Activated T-helper 17 cell treated with anti-CD3 and anti-CD28 coated beads, Interleukin-2, amount 50 U/mL, for 72 hours (primary cell): ENCODE measurements around the gene EEA1. TPM values are rescaled to one million over a fixed set of nuclear protein-coding genes. Genes with fewer than 3 reads are reported as not detected.
"Not testable (repeated sequence)": the region's sequence is repeated elsewhere in the genome, so short reads cannot be mapped to it uniquely, and the experiment has no call there.

ENCODE experiments used
- ATAC-seq: fragments of 150-1000 bp; cut with Tn5 transposase; replicated peaks from 2 replicates; pipeline ENCODE4 v1.10.0; 2021; ENCODE audit warnings: mild to moderate bottlenecking, moderate library complexity
- H3K27ac Mint-ChIP-seq: one replicate; pipeline ENCODE4 v1.8.0; 2022; ENCODE audit warnings: mixed read lengths
- H3K27me3 Mint-ChIP-seq: one replicate; pipeline ENCODE4 v1.8.0; 2022; ENCODE audit warnings: mixed read lengths
- H3K36me3 Mint-ChIP-seq: one replicate; pipeline ENCODE4 v1.8.0; 2022; ENCODE audit warnings: low read depth, mild to moderate bottlenecking, mixed read lengths
- H3K4me1 Mint-ChIP-seq: one replicate; pipeline ENCODE4 v1.8.0; 2022; ENCODE audit warnings: mixed read lengths
- H3K4me3 Mint-ChIP-seq: one replicate; pipeline ENCODE4 v1.8.0; 2022; ENCODE audit warnings: mild to moderate bottlenecking, mixed read lengths
- H3K9me3 Mint-ChIP-seq: one replicate; pipeline ENCODE4 v1.8.0; 2022; ENCODE audit warnings: mixed read lengths
- total RNA-seq, 2 donors: library from RNA; stranded (reverse); gene quantifications; one replicate each; pipeline ENCODE4 v1.2.3, GENCODE V29; 2022

The EEA1 gene
- total RNA-seq, 2 donors from 2014 or later = 11.2 to 12.3 TPM

- ATAC-seq = no peak
- H3K4me3 Mint-ChIP-seq = no peak overlapping the region
- H3K27me3 Mint-ChIP-seq = no peaks in the 10 kb centered on the region
- H3K27ac Mint-ChIP-seq = no peak overlapping the region
- H3K9me3 Mint-ChIP-seq = no peaks in the 10 kb centered on the region
- H3K36me3 Mint-ChIP-seq = peaks cover 21% of the 10 kb centered on the region
- no peaks in the 10 kb centered on the region for H3K4me1 Mint-ChIP-seq
Measured at GRCh38 chr12:92844151-92844763, 84.8 kb downstream of the EEA1 start.

DNA sequence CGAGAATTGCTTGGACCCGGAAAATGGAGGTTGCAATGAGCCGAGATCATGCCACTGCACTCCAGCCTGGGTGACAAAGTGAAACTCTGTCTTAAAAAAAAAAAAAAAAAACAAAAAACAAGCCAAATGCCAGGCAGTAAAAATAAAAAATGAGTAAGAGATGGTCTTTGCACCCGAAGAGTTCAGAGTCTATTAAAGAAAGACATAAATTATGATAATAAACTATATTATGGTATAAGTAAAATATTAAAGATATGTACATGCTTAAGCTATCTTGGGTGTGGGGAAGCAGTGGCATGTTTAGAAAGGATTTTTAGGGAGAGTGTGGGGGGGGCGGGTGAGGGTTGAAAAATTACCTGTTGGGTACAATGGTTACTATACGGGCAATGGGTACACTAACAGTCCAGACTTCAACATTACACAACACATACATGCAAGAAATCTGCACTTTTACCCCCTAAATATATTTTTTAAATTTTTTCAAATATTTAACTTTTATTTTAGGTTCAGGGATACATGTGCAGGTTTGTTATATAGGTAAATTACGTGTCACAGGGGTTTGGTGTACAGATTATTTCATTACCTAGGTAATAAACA is 99.3 kb downstream of the EEA1 start:
- no peak for ATAC-seq
- Mint-ChIP-seq H3K27me3 (no peaks in the 10 kb centered on the region), H3K4me1 (no peaks in the 10 kb centered on the region), H3K27ac (no peak overlapping the region), H3K4me3 (no peak overlapping the region), H3K36me3 (peaks cover 33% of the 10 kb centered on the region), H3K9me3 (no peaks in the 10 kb centered on the region)

- Mint-ChIP-seq H3K27me3 (no peaks in the 10 kb centered on the region), H3K27ac (no peak overlapping the region), H3K36me3 (peaks cover 33% of the 10 kb centered on the region), H3K4me1 (no peaks in the 10 kb centered on the region), H3K4me3 (no peak overlapping the region), H3K9me3 (no peaks in the 10 kb centered on the region)
- no peak for ATAC-seq
Measured at GRCh38 chr12:92828565-92828964, 100.5 kb downstream of the EEA1 start.

- Mint-ChIP-seq H3K4me1 (no peaks in the 10 kb centered on the region), H3K9me3 (no peaks in the 10 kb centered on the region), H3K27ac (no peak overlapping the region), H3K27me3 (no peaks in the 10 kb centered on the region), H3K4me3 (no peak overlapping the region), H3K36me3 (peaks cover 33% of the 10 kb centered on the region)
- no peak for ATAC-seq
Measured at GRCh38 chr12:92827836-92828431, 101.2 kb downstream of the EEA1 start.

GRCh38 chr12:92821142-92821541 is 108.0 kb downstream of the EEA1 start:
- no peaks in the 10 kb centered on the region for H3K9me3 Mint-ChIP-seq
- H3K4me1 Mint-ChIP-seq = no peaks in the 10 kb centered on the region
- H3K27ac Mint-ChIP-seq = no peak overlapping the region
- peaks cover 17% of the 10 kb centered on the region for H3K36me3 Mint-ChIP-seq
- no peak for ATAC-seq
- no peak overlapping the region for H3K4me3 Mint-ChIP-seq
- H3K27me3 Mint-ChIP-seq = no peaks in the 10 kb centered on the region

- Mint-ChIP-seq H3K27ac (no peak overlapping the region), H3K4me3 (no peak overlapping the region), H3K9me3 (no peaks in the 10 kb centered on the region), H3K4me1 (no peaks in the 10 kb centered on the region), H3K27me3 (no peaks in the 10 kb centered on the region), H3K36me3 (peaks cover 50% of the 10 kb centered on the region)
- ATAC-seq = no peak
Measured at GRCh38 chr12:92814584-92814983, 114.5 kb downstream of the EEA1 start.

DNA sequence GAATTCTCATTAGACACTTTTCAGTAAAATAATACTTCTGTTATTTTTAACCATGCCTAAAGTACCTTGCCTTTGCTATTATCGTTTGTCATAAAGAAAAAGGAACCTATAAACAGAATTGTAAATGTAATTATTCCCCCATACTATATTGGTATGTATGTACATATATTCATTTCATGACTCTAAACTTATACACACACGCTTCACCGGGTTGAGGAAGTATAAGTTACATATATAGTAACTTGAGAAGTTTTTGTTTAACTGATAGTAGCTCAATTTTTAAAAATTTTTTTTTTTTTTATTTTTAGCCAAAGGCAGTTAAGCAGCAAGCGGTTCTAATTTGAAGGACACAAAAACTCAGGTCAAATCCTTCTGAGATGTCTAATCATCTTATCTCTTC is 118.7 kb downstream of the EEA1 start:
- H3K36me3 Mint-ChIP-seq = peaks cover 66% of the 10 kb centered on the region

DNA sequence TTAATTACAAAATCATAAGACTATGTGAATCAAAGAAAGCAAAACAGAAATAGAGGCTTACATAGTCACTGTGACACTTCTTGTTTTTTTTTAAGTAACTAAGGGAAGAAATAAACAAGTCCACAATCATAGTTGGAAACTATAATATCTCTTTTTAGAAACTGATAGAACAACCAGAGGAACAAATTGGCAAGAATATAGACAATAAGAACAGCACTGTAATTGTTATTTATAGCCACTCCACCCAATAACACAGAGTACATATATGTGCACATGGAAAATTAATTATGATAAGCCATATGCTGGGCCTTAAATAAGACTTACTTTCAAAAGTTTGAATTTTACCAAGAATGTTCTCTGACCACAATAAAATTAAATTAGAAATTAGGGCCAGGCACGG is 125.2 kb downstream of the EEA1 start:
- H3K4me3 Mint-ChIP-seq = no peak overlapping the region
- H3K27ac Mint-ChIP-seq = no peak overlapping the region
- no peaks in the 10 kb centered on the region for H3K9me3 Mint-ChIP-seq
- ATAC-seq = no peak
- H3K4me1 Mint-ChIP-seq = no peaks in the 10 kb centered on the region
- peaks cover 76% of the 10 kb centered on the region for H3K36me3 Mint-ChIP-seq
- H3K27me3 Mint-ChIP-seq = no peaks in the 10 kb centered on the region

More for the DNA sequence above, 118.7 kb downstream of the EEA1 start:
- H3K27me3 Mint-ChIP-seq = no peaks in the 10 kb centered on the region
- no peak for ATAC-seq
- no peak overlapping the region for H3K27ac Mint-ChIP-seq
- no peaks in the 10 kb centered on the region for H3K4me1 Mint-ChIP-seq
- H3K9me3 Mint-ChIP-seq = no peaks in the 10 kb centered on the region
- H3K4me3 Mint-ChIP-seq = no peak overlapping the region

- H3K9me3 Mint-ChIP-seq = no peaks in the 10 kb centered on the region
- peaks cover 70% of the 10 kb centered on the region for H3K36me3 Mint-ChIP-seq
- H3K27ac Mint-ChIP-seq = no peak overlapping the region
- H3K4me1 Mint-ChIP-seq = no peaks in the 10 kb centered on the region
- no peak overlapping the region for H3K4me3 Mint-ChIP-seq
- ATAC-seq = no peak
- no peaks in the 10 kb centered on the region for H3K27me3 Mint-ChIP-seq
Measured at GRCh38 chr12:92802906-92803305, 126.2 kb downstream of the EEA1 start.

DNA sequence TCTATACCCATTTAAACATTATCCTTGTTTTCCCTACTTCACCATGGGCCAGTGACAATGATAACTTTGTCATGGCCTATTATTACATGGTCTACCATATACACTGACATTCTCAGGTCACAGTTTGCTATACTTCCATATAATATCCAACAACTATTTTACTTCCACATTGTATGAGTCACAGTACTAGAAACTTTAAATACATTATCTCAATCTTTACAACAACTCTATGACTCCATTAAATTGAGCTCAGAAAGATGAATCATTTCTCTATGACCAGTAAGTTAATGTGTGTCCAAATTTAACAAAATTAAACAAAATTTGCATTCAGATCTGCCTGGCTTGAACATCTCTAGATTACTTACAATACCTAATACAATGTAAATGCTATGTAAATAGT is 132.4 kb downstream of the EEA1 start:
- Mint-ChIP-seq H3K27me3 (no peaks in the 10 kb centered on the region), H3K4me3 (no peak overlapping the region), H3K27ac (no peak overlapping the region), H3K36me3 (peaks cover 70% of the 10 kb centered on the region), H3K9me3 (peaks cover 9% of the 10 kb centered on the region), H3K4me1 (peaks cover 3% of the 10 kb centered on the region)
- no peak for ATAC-seq

GRCh38 chr12:92794814-92795213 is 134.3 kb downstream of the EEA1 start:
- Mint-ChIP-seq H3K36me3 (peaks cover 77% of the 10 kb centered on the region), H3K27me3 (no peaks in the 10 kb centered on the region), H3K9me3 (peaks cover 13% of the 10 kb centered on the region), H3K4me3 (no peak overlapping the region), H3K27ac (no peak overlapping the region), H3K4me1 (peaks cover 3% of the 10 kb centered on the region)
- ATAC-seq = no peak

DNA sequence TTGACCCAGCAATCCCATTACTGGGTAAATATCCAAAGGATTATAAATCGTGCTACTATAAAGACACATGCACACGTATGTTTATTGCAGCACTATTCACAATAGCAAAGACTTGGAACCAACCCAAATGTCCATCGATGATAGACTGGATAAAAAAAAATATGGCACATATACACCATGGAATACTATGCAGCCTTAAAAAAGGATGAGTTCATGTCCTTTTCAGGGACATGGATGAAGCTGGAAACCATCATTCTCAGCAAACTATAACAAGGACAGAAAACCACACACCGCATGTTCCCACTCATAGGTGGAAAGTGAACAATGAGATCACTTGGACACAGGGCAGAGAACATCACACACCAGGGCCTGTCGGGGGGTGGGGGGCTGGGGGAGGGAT is 134.7 kb downstream of the EEA1 start:
- not testable (repeated sequence) for H3K4me1 Mint-ChIP-seq, ATAC-seq, H3K27ac Mint-ChIP-seq, H3K27me3 Mint-ChIP-seq, H3K4me3 Mint-ChIP-seq
- peaks cover 77% of the 10 kb centered on the region for H3K36me3 Mint-ChIP-seq
- peaks cover 13% of the 10 kb centered on the region for H3K9me3 Mint-ChIP-seq

DNA sequence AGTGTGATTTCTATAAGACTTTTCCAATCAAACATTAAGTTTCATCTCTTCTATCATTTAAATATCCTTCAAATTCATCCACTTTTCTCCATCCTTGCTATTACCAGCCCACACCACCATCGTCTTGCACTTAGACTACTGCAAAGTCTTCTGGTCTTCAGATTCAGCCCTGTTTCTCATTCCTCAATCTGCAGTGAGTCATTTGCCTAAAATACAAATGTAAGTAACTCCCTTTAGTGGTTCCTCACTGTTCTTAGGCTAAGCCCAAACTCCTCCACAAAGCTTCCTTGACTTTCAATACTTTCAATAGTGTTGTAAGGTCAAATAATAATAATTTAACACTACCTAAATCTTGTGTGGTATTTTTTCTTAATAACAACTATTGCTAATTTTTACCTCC is 143.1 kb downstream of the EEA1 start:
- Mint-ChIP-seq H3K9me3 (no peaks in the 10 kb centered on the region), H3K4me1 (no peaks in the 10 kb centered on the region), H3K27me3 (no peaks in the 10 kb centered on the region), H3K4me3 (no peak overlapping the region), H3K27ac (peak overlapping the region; percentile 15), H3K36me3 (peaks cover 24% of the 10 kb centered on the region)
- no peak for ATAC-seq

DNA sequence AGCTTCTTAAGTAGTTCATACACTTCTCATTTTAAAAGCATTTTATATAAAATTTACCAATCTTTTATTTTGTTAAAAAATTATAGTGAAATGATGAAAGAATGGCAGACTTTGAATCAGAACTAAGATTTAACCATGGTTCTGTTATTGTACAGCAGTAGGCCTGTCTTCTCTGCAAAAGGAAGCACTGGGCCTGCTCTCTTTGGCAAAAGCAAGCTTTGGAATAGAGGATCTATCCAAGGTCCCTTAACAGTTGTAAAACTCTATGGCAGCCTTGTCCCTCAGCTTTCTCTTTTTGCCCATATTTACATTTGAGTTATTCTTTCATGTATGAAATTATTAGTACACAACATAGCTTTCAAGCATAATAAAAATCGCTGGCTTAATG is 143.5 kb downstream of the EEA1 start:
- H3K27me3 Mint-ChIP-seq = no peaks in the 10 kb centered on the region
- no peak overlapping the region for H3K4me3 Mint-ChIP-seq
- no peaks in the 10 kb centered on the region for H3K4me1 Mint-ChIP-seq
- ATAC-seq = no peak
- H3K36me3 Mint-ChIP-seq = peaks cover 24% of the 10 kb centered on the region
- no peaks in the 10 kb centered on the region for H3K9me3 Mint-ChIP-seq
- no peak overlapping the region for H3K27ac Mint-ChIP-seq

DNA sequence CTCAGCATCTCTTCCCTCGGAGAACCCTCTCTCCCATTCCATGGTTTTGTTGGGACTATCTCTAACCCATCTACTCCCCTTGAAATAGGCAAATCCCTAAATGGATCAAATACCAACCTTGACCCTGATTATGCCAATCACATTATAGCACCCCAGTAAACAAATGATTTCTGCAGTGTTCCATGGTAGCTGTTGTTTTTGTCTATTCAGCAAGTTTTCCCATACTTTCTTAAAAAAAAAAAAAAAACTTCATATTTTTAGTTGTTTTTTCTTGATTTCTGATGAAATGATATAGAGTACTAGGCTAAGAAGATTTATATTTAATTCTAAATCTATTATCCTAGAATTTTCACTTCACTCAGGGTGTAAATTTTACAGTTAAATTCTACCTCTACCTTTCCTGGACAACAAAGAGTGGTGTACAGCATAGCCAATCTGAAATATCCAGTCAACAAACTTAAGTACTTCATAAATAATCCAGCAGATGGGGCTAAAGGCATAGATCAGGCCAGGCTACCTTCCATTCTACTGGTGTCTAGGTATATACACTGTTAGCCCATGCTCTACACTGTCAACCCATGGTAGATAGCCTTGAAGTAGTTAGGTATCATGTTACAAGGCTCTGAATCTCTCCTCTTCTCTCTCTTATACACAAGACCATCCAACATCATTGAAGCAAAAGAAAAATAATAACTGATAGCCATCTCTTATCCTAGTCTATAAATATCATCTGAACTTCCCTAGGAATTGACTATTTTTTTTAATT is 144.1 kb downstream of the EEA1 start:
- Mint-ChIP-seq H3K36me3 (peaks cover 18% of the 10 kb centered on the region), H3K4me1 (no peaks in the 10 kb centered on the region), H3K4me3 (no peak overlapping the region), H3K9me3 (no peaks in the 10 kb centered on the region), H3K27ac (no peak overlapping the region), H3K27me3 (no peaks in the 10 kb centered on the region)
- peak; percentile 90 for ATAC-seq
